SIG-M5 (cell line): Measurements from ENCODE around the gene MRPL10.

ENCODE experiments used
- DNase-seq: peaks from one replicate; lab custom pipeline; 2025; lab: John Stamatoyannopoulos, UW

Gene MRPL10

GRCh38 chr17:47857551-47858455, 26.5 kb upstream of the MRPL10 start:
- no peak for DNase-seq

- DNase-seq, result no peak
Measured at GRCh38 chr17:47856830-47857229, 25.5 kb upstream of the MRPL10 start.

GRCh38 chr17:47855737-47856136, 24.4 kb upstream of the MRPL10 start:
- no peak for DNase-seq

- no peak for DNase-seq
Measured at GRCh38 chr17:47853616-47854015, 22.3 kb upstream of the MRPL10 start.

- no peak for DNase-seq
Measured at GRCh38 chr17:47852113-47852949, 21.0 kb upstream of the MRPL10 start.

GRCh38 chr17:47851764-47852112, 20.4 kb upstream of the MRPL10 start:
- DNase-seq, result no peak

GRCh38 chr17:47850692-47851573, 19.6 kb upstream of the MRPL10 start, which contains the start of gene SP6:
Gene SP6, minus strand, starts transcription at chr17:47851163. Its CDS starts 2,734 bp downstream, at chr17:47848429.
- DNase-seq, result no peak

GRCh38 chr17:47850373-47850691, 19.0 kb upstream of the MRPL10 start:
- DNase-seq, result no peak

- no peak for DNase-seq
Measured at GRCh38 chr17:47848198-47848513, 16.8 kb upstream of the MRPL10 start.

GRCh38 chr17:47847341-47848197, 16.2 kb upstream of the MRPL10 start:
- DNase-seq, result no peak

- no peak for DNase-seq
Measured at GRCh38 chr17:47846716-47847340, 15.5 kb upstream of the MRPL10 start.

- DNase-seq, result no peak
Measured at GRCh38 chr17:47845716-47846075, 14.4 kb upstream of the MRPL10 start.

- DNase-seq, result no peak
Measured at GRCh38 chr17:47844814-47845715, 13.7 kb upstream of the MRPL10 start.

GRCh38 chr17:47844227-47844626, 12.9 kb upstream of the MRPL10 start:
- DNase-seq, result no peak

- DNase-seq, result no peak
Measured at GRCh38 chr17:47843391-47843730, 12.0 kb upstream of the MRPL10 start.

- no peak for DNase-seq
Measured at GRCh38 chr17:47841488-47842291, 10.3 kb upstream of the MRPL10 start.

- no peak for DNase-seq
Measured at GRCh38 chr17:47840742-47841487, 9.6 kb upstream of the MRPL10 start, which contains the start of gene SCRN2. Gene SCRN2, minus strand, starts transcription at chr17:47841273. Its CDS starts 430 bp downstream, at chr17:47840843.

GRCh38 chr17:47840001-47840741, 8.8 kb upstream of the MRPL10 start:
- no peak for DNase-seq
